Measurements from ENCODE around the gene RNASE8.

DNA sequence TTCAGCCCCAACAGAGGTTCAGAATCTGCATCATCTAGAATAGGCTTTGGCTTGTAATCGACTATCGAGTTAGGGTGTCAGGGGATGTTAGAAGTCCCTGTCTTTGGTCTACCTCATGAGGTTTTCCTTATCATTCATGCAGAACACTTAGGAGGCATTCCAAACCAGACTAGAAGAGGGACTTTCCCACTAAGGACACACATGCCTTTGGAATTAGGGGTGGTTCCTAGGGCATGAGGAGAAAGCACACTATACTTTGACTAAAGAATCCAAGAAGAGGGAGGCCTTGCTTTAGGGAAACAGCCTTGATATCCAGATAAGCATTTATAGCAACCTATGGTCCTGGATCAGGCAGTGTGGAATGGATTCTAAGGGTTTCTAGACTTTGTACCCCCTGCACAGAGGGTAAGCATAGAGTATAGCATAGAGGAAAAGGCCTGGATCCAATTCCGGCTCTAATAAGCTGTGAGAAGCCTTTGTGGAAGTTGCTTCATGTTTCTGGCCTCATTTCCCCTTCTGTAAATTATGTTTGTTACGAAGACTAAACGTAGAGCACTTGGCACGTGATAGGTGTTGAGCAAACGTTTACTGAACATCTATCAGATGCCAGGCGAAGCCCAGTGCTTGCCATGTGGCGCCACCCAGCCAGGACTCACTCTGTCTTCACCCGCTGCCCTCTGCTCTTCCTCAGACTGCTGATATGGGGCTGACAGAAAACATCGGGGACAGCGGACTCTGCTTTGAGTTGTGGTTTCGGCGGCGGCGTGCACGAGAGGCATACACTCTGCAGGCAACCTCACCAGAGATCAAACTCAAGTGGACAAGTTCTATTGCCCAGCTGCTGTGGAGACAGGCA is 27.6 kb downstream of the RNASE8 start:
- TF ChIP-seq HMGXB4 (CRISPR knock-in tag; IDR thresholded peaks at IDR 0.05) (no peak), ATF3 (CRISPR knock-in tag; conservative IDR thresholded peaks at IDR 0.05) (no peak), ATF1 (CRISPR knock-in tag; IDR thresholded peaks at IDR 0.05) (no peak), CDX4 (CRISPR knock-in tag; IDR thresholded peaks at IDR 0.05; ENCODE audit: borderline replicate concordance) (no peak), CREB1 (CRISPR knock-in tag; IDR thresholded peaks at IDR 0.05) (no peak)
- TF ChIP-seq, protein P1, sequence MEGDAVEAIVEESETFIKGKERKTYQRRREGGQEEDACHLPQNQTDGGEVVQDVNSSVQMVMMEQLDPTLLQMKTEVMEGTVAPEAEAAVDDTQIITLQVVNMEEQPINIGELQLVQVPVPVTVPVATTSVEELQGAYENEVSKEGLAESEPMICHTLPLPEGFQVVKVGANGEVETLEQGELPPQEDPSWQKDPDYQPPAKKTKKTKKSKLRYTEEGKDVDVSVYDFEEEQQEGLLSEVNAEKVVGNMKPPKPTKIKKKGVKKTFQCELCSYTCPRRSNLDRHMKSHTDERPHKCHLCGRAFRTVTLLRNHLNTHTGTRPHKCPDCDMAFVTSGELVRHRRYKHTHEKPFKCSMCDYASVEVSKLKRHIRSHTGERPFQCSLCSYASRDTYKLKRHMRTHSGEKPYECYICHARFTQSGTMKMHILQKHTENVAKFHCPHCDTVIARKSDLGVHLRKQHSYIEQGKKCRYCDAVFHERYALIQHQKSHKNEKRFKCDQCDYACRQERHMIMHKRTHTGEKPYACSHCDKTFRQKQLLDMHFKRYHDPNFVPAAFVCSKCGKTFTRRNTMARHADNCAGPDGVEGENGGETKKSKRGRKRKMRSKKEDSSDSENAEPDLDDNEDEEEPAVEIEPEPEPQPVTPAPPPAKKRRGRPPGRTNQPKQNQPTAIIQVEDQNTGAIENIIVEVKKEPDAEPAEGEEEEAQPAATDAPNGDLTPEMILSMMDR (IDR thresholded peaks at IDR 0.05), result no peak
- TF ChIP-seq, protein P2, sequence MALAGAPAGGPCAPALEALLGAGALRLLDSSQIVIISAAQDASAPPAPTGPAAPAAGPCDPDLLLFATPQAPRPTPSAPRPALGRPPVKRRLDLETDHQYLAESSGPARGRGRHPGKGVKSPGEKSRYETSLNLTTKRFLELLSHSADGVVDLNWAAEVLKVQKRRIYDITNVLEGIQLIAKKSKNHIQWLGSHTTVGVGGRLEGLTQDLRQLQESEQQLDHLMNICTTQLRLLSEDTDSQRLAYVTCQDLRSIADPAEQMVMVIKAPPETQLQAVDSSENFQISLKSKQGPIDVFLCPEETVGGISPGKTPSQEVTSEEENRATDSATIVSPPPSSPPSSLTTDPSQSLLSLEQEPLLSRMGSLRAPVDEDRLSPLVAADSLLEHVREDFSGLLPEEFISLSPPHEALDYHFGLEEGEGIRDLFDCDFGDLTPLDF (CRISPR knock-in tag; IDR thresholded peaks at IDR 0.05), result no peak

All from WTC11 (cell line).